GM19468 (cell line): ENCODE data around the gene ZNF599.
"Not testable (repeated sequence)": the region's sequence is repeated elsewhere in the genome, so short reads cannot be mapped to it uniquely, and the experiment has no call there.

Experiments
- ATAC-seq: cut with Tn5 transposase; IDR thresholded peaks from one replicate; pipeline ENCODE4 v1.9.1; 2021; ENCODE audit warnings: mild to moderate bottlenecking, moderate library complexity, moderate number of reproducible peaks; ENCODE audit not compliant: unreplicated experiment; ENCODE audit errors: extremely low read depth

The ZNF599 gene

DNA sequence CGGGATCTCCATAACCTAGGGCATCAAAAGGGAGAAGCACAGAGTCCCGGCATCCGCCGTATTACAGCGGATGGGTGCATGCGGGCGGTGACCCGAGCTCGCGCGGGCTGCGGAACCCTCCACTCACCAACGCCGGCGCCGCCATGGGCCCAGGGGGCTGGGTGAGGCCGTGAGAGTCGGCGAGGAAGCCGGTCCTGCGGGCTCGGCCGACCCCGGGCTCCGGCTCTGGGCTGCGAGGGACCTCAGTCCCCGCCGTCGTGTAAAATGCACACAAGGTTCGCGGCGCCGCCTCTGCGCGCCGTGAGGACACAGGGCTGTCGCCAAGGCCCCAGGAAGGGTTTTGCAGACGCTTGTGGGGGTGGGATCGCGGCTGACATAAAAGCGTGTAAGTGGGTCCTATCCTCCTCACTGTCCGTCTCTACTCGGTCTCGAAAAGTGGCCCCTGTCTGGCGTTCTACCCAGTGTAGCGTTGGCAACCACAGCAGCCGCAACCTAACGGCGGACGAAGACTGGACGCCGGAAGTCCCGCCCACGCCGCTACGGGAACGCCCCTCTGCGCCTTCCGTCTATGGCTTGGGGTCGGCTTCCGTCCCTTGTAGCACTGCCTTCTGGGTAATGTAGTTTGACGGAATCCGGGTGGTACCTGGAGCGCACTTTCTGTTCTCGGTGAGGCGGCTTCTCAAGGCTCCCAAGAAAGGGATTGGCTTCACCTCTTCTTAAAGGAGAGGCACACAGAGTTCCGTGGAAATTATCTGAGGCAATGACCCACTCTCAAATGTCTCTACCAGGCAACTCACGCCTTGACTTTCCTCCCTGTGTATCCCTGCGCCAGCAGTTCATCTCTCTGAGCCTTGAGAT, at the start of gene ZNF599:
TSS of gene ZNF599 (minus strand) at position 519 of the 858 bp plus-strand sequence. CDS start at position 145, 374 bp downstream.
- ATAC-seq, result peak; percentile 77

DNA sequence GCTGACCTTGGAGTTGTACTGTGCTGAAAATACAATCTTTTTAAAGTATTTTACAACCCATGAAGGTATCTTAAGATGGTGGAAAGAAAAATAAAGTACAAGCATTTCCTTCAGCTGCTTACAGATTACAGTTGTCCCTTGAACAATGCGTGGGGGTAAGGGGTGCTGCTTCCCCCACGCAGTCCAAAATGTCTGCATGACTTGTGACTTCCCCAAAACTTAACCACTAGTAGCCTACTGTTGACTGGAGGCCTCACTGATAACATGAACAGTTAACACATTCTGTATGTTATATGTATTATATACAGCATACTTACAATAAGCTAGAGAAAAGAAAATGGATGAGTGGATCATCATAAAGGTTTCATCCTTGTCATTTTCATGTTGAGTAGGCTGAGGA, 45.3 kb upstream of the ZNF599 start:
- no peak for ATAC-seq

DNA sequence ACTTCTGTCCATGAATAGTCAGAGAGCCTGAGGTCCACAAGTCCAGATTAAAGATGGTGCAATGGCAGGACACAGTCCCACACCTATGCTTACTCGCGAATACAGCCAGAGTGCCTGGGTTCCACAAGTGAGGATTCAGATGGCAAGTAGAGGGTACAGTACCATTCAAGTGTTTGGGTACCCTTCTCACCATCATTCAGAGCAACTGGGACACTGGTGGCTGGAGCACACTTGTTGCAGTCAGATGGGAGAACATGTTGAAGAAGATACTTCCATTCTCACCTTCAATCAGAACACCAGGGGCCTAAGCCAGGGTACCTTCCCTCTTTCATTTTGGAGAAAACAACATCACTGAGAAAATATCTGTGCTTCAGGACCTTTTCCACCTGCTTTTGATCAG, 43.7 kb upstream of the ZNF599 start:
- ATAC-seq, result no peak

DNA sequence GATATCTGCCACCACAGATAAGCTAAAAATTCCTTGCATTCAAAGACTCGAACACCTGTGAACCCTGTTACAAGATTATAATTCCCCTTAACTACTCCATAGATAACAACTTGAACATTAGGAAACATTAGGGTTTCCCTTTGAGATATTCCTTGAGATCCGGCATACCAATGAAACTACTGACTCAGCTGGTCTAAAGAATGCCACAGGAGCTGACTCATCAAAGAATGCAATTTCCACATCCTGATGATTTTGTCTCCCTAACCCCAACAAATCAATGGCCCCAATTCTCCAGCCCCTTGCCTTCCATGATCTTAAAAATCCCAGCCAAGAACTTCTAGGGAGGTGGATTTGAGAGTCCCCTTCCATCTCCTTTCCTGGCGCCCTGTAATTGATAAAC, 35.6 kb upstream of the ZNF599 start:
- no peak for ATAC-seq

DNA sequence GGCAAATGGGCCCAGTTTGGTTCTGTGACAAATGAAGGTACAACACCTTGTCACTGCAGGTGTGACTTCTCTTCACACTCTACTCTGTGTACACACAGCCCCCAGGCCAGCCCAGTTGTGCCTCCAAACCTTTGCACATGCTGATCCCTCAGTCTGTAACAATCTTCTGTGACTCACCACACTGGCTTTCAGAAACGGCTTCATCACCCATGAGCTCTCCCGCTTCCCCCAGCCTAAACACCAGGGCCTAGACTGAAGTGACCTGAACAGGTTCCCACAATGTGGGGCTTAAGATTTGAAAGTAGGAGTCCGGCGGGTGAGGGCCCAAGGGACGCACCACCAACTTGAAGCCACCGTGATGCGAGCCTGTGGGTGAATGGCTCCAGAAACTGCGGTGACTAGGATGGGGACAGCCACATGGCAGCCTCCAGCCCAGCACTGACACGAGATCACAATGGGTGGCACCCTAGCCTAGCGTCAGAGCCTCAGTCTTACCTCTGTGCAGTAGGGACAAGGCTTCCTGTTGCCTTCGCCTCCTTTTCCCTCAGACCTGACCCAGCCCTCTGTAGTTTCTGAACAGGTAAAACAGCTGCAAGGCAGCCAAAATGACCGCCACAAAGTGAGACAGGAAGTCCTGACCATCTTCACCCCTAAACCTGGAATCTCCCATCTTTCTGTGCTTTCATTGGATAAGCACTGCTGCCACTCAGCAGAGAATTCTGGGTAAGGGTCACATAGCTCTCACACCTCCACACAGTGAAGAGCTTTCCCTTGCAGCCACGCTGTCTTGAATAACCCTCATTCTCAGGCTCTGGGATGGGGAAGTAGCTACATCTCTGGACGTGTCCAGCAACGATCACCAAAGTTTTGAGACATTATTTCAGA, 34.2 kb upstream of the ZNF599 start:
- no peak for ATAC-seq

DNA sequence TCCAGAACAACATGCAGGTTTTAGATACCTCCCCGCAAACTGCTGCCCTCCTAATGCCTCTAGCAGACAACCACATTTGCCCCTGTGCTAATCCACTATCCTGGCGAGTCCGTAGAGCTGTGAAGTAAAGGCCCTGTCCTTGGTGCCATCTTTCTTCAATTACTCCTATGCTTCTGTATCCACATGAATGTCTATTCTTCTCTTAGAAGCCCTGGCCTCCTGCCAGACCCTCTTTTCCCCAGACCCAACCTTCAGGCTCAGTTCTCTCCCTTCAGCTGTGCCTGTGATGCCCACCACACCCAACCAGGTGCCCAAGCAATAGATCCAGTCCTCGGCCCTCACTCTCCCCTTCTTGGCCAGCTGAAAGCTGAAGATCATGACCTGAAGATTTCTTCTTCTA, 31.1 kb upstream of the ZNF599 start:
- ATAC-seq, result no peak

DNA sequence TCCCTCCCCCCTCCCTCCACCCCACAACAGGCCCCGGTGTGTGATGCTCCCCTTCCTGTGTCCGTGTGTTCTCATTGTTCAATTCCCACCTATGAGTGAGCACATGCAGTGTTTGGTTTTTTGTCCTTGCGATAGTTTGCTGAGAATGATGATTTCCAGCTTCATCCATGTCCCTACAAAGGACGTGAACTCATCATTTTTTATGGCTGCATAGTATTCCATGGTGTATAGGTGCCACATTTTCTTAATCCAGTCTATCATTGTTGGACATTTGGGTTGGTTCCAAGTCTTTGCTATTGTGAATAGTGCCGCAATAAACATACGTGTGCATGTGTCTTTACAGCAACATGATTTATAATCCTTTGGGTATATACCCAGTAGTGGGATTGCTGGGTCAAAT, 23.9 kb upstream of the ZNF599 start:
- ATAC-seq, result not testable (repeated sequence)

DNA sequence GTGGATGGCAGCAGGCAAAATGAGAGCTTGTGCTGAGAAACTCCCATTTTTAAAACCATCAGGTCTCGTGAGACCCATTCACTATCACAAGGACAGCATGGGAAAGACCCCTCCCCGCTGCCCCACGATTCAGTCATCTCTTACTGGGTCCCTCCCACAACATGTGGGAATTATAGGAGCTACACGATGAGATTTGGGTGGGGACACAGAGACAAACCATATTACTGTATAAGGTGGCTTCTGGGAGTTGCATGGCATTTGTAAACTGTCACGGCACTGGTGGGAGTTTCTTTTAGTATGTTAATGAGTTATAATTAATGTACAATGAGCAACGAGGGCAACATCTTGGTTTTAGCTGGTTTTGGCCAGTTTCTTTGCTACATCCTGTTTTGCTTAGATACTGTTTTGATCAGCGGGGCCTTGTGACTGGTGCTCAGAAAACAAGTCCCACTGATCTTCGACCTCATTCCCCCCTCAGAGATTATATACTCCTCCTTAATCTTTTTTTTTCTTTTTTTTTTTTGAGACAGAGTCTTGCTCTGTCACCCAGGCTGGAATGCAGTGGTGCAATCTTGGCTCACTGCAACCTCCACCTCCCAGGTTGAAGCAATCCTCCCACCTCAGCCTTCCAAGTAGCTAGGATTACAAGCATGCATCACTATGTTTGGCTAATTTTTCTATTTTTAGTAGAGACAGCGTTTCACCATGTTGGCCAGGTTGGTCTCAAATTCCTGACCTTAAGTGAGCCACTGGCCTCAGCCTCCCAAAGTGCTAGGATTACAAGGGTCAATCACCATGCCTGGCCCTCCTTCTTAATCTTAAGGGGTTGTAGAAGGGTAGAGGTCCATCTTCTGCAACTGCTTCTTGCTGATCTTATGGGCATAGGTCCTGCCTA, 21.3 kb upstream of the ZNF599 start:
- ATAC-seq, result no peak

DNA sequence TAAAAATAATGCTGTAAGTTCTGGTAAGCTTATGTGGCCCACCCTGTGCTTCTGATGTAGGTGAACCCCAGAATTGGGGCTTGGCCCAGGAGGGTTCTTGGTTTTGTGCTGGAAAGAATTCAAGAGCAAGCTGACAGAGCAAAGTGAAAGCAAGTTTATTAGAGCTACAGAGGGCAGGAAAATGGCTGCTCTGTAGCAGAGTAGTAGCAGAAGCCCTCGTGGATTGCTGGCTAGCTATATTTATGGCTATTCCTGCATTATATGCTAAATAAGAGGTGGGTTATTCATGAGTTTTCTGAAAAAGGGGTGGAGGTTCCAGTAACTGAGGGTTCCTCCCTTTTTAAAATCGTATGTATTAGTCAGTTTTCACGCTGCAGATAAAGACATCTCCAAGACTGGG, 20.6 kb upstream of the ZNF599 start:
- no peak for ATAC-seq

DNA sequence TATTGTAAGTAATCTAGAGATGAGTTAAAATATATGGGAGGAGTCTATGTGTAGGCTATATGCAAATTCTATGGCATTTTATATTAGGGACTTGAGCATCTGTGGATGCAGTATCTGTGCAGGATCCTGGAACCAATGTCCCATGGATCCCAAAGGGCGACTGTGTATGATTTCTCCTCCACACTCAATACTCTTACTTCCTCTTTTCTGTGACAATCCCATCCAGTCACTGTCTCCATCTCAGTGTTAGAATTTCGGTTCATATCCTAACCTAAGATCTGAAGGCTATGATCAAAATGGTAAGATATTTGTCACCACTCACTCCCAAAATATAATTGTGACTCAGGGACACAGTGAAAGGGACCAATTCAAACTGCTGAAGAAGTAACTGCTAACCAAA, 15.1 kb upstream of the ZNF599 start:
- ATAC-seq, result no peak

DNA sequence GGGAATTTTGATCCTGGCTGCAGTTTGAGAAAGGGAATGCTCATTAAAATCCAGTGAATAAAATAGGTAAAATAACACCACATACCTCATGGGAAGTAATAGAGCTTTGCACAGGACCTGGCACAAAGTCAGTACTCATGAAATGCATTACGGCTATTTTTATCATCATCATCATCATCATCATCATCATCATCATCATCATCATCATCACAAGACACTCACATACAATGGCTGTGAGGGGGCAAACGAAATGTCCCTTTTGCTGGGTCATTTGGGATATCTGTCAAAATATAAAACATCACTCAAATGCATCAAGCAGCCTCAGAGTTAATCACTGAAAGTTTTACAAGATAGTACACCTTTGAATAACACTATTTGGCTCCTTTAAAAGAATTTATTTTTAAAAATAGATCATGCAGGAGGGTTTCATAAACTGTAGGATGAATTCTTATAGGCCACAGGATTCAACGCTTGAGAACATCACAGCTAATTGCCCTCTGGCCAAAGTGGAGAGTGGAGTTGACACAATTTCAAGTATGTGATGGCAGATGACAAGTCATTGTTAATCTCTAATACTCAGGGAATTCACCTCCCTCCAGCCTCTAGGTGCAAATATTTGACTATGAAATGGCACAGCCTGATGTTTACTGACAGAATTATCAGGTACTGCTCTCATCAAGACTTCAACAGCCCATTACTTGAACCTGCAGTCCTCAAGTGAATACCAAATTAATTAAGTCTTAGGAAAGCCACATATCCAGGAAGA, 14.2 kb upstream of the ZNF599 start:
- no peak for ATAC-seq

DNA sequence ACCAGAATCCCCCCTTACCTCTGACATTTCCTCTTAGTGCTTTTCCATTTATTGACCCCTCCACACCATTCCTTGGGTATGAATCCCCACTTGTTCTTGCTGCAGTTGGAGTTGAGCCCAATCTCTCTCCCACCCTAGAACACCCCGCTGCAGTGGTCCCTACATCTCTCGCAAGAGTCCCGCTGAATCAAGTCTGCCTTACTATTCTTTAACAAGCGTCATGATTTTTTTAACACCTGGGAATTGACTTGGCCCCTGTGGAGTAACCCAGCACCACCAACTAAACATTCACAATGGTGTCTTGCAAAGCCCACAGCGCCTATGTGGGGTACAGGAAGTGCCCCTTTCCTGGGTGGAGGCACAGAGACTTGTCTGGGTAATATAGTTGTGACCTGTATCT, 13.2 kb upstream of the ZNF599 start:
- ATAC-seq, result no peak

DNA sequence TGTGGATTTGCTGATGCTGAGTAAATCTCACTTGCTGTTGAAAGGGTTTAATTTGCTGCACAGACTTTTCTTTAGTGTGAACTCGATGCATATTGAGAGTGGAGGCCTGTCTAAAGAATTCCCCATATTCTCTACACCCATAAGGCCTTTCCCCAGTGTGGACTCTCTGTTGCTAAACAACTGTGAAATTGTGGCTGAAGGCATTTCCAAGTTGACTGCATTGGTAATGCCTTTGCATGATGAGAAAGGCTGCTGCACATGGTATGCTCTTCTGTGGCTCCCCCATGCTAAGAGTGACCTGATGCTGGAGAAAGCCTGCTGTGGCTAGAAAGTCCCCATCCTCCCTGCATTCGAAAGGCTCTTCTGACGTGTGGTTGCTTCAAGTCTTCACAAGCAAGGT, 6.6 kb upstream of the ZNF599 start:
- no peak for ATAC-seq

DNA sequence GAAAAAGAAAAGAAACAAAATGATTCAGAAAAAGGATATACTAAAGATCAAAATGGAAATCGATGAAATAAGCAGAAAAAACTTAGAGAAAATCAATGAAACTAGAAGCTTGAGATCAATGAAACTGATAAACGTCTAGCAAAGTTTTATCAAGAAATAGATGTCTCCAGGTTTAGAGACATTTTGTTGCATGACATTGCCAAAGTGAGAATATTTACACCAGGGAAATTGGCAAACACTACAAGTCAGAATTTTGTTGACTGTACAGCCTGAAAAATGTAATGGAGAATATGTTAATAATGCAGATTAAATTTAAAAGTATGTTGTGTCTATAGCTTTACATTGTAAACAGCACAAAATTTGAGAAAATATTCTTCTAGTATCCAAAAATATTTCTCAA, 5.3 kb upstream of the ZNF599 start:
- no peak for ATAC-seq

DNA sequence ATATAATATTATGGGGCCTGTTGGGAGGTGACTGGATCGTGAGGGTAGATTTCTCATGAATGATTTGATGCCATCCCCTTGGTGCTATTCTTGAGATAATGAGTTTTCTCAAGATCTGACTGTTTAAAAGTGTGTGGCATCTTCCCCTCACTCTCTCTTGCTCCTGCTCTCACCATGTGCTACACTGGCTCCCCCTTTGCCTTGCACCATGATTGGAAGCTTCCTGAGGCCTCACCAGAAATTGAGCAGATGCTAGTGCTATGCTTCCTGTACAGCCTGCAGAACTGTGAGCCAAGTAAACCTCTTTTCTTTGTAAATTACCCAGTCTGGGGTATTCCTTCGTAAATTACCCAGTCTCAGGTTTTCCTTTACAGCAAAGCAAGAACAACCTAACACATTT, 1.8 kb upstream of the ZNF599 start:
- no peak for ATAC-seq

DNA sequence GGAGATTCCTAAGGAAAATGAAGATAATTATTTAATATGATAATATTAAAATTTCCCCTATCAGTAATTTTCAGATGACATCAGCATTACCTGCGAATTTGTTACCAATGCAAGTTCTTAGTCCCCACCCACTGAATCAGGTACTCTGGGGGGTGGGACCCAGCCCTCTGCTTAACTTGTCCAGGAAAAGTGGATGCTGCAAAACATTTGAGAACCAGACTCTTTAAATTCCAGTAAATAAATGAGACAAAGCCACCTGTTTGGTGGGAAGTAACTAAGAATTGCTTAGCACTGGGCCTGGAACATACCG, 495 bp upstream of the ZNF599 start:
- no peak for ATAC-seq

DNA sequence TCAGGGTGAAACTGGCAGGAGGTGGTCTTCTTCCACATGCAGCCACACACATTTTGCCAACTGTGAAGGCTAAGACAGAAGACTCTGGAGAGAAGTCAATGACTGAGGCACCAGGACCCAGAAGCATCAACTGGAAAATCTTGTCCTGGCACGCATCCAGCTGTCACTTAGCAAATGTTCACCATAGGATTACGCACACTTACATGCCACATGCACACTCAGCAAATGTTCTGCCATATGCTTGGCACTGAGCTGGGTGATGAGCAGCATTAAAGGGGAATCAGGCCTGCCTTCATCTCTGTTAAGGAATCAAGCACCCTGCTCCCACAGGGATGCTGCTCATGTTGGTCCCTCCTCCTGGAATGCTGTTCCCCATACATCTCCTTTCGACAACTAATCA, 5.1 kb downstream of the ZNF599 start:
- no peak for ATAC-seq

DNA sequence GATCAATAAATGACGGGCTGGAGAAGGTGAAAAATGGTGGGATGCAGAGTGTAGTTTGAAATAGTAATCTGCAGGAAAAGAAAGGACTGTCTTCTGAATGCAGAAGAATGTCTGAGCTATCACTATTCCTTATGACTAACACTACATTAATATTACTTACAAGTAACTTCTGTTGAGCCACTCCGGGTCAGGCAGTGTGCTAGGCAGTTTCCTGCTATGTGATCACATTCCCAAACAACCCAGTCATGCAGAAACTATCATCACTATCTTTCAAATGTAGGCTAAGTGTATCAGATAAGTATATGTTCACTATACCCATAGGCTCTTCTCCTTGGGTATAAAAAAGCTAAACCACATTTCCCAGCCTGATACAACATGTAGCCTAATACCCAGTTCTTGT, 6.6 kb downstream of the ZNF599 start:
- ATAC-seq, result no peak

DNA sequence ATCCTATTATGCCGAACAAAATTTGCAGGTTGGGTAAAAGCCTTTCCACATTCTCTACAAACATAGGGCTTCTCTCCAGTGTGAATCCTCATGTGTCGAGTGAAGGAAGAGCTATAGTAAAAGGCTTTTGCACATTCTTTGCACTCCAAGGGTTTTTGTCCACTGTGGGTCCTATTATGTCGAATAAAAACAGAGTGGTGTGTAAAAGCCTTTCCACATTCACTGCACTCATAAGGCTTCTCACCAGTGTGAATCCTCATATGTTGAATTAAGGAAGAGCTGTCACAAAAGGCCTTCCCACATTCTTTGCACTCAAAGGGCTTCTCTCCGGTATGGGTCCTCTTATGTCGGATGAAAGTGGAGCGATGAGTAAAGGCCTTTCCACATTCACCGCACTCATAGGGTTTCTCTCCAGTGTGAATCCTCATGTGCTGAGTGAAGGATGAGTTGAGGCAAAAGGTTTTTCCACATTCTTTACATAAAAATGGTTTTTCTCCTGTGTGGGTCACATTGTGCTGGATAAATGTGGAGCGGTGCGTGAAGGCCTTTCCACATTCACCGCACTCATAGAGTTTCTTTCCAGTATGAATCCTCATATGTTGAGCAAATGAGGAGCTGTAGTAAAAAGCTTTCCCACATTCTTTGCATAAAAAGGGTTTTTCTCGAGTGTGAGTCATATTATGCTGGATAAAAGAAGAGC, 13.6 kb downstream of the ZNF599 start:
- ATAC-seq, result no peak
